Measurements from ENCODE around the gene GAB2. TPM values are rescaled to one million over a fixed set of nuclear protein-coding genes. Genes with fewer than 3 reads are reported as not detected.
A peak's percentile ranks its signal among the peaks of the same experiment; 100 is the strongest.

Gene GAB2
- total and polyA plus RNA-seq, 12 donors, result 2.4 to 22.4 (median 16.2) TPM

GRCh38 chr11:78170874-78171549 is 246.6 kb downstream of the GAB2 start:
- Histone ChIP-seq H3K9me3 (replicated peaks in 1 of 3) (no peaks in the 10 kb centered on the region), H3K4me3 (no peak overlapping the region), H3K27ac (peak overlapping the region; percentile 52 to 99 (median 83)), H3K4me1 (replicated peaks in 1 of 2) (peaks cover 15 to 51% of the 10 kb centered on the region in 2 donors), H3K36me3 (replicated peaks in 1 of 2) (peaks cover 0 to 15% of the 10 kb centered on the region in 2 donors), H3K27me3 (no peaks in the 10 kb centered on the region)
- no peak for TF ChIP-seq CTCF (IDR thresholded peaks at IDR 0.05)
- TF ChIP-seq POLR2A (IDR thresholded peaks at IDR 0.05), result no peak
- WGBS, 4 donors, result 48 to 65% (median 53%) methylated on average over 7 of the region's 7 CpGs
- intact Hi-C loops (cut with DNase I), result no loop called here
- DNase-seq, result peak in 3 of 7 donors; percentile 47 to 57 (median 48)

- Histone ChIP-seq H3K27ac (peak overlapping the region; percentile 80 to 99 (median 90)), H3K9me3 (replicated peaks in 1 of 3) (no peaks in the 10 kb centered on the region), H3K36me3 (replicated peaks in 1 of 2) (peaks cover 0 to 15% of the 10 kb centered on the region in 2 donors), H3K4me3 (no peak overlapping the region), H3K27me3 (no peaks in the 10 kb centered on the region), H3K4me1 (replicated peaks in 1 of 2) (peaks cover 15 to 51% of the 10 kb centered on the region in 2 donors)
- DNase-seq, result no peak
- TF ChIP-seq CTCF (IDR thresholded peaks at IDR 0.05) (no peak), POLR2A (IDR thresholded peaks at IDR 0.05) (no peak)
- 87 to 93% (median 91%) methylated on average over 10 to 11 of the region's 11 CpGs for WGBS, 4 donors
- intact Hi-C loops (cut with DNase I), result no loop called here
These were observed 247.2 kb downstream of the GAB2 start for GRCh38 chr11:78170413-78170812.

DNA sequence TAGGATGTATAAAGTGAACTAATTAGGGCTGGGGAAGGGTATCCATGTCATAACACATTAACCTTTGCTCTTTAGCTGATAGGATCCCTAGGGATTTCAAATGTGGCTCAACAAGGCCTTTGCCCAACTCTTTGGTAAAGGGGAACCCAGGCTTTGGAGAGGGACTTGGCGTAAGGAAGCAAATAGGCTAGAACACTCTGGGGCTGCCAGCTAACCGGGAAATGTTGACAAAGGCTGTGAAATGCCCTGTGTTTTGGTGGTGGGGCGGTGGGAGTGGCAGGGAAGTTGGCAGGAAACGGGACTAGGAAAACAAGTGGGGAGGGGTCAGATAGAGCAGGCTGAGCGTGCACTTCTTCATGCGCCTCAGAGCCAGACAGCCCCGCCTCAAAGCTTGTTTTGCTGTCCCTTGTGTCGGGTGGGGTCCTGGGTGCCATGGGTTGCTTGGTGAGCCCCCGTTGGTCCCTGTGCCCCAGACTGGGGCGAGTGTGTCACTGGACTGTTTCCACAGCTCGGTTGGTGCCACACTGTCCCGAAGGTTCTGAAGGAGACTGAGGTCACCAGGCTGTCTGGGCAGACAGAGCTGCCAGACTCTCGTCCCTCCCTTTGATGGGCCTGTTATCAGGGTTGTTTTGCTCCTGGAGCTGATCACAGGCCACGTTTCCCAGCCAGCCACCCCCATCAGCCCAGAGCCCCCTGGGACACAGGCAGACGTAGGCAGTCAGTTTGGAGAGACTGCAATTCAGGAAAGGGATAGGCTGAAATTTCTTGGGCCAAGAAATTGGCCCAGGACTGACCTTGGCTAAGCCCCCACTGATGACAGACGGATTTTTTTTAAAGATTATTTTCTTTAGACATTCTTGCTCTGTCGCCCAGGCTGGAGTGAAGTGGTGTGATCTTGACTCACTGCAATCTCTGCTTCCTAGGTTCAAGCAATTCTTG is 248.8 kb downstream of the GAB2 start:
- Histone ChIP-seq H3K27ac (peak overlapping the region; percentile 80 to 99 (median 90)), H3K4me1 (replicated peaks in 1 of 2) (peaks cover 20 to 58% of the 10 kb centered on the region in 2 donors), H3K36me3 (replicated peaks in 1 of 2) (peaks cover 0 to 9% of the 10 kb centered on the region in 2 donors), H3K4me3 (peak overlapping the region in 1 of 4 donors; percentile 19), H3K27me3 (no peaks in the 10 kb centered on the region), H3K9me3 (replicated peaks in 1 of 3) (no peaks in the 10 kb centered on the region)
- TF ChIP-seq CTCF (IDR thresholded peaks at IDR 0.05) (no peak), POLR2A (IDR thresholded peaks at IDR 0.05) (peak; percentile 19 to 70)
- peak; percentile 76 to 95 (median 91) for DNase-seq
- intact Hi-C loops (cut with DNase I), result no loop called here
- 38 to 47% (median 40%) methylated on average over 17 of the region's 17 CpGs for WGBS, 4 donors

- no peak for DNase-seq
- peaks cover 26 to 56% of the 10 kb centered on the region in 2 donors for H3K4me1 ChIP-seq (replicated peaks in 1 of 2)
- peak overlapping the region in 4 of 5 donors; percentile 3 to 45 (median 27) for H3K27ac ChIP-seq
- intact Hi-C loops (cut with DNase I), result no loop called here
- no peak overlapping the region for H3K4me3 ChIP-seq
- 83 to 90% (median 85%) methylated on average over 6 of the region's 6 CpGs for WGBS, 4 donors
- no peaks in the 10 kb centered on the region for H3K27me3 ChIP-seq
- H3K36me3 ChIP-seq (replicated peaks in 1 of 2), result no peaks in the 10 kb centered on the region
- no peaks in the 10 kb centered on the region for H3K9me3 ChIP-seq (replicated peaks in 1 of 3)
- no peak for TF ChIP-seq POLR2A (IDR thresholded peaks at IDR 0.05)
- no peak for TF ChIP-seq CTCF (IDR thresholded peaks at IDR 0.05)
These were observed 250.7 kb downstream of the GAB2 start for GRCh38 chr11:78166855-78167469.

Data from adrenal gland (tissue), 12 donors.